Erythroblast (primary cell): ENCODE results near the gene SESTD1.

Source experiments
- GATA1 ChIP-seq: IDR thresholded peaks from 2 replicates; pipeline ENCODE4 v1.6.1; 2011; ENCODE audit warnings: low read depth, mild to moderate bottlenecking, control low read depth, low read length, moderate library complexity
- POLR2A ChIP-seq: IDR thresholded peaks from 2 replicates; pipeline ENCODE4 v1.6.1; 2011; ENCODE audit warnings: mild to moderate bottlenecking, low read length

GRCh38 chr2:179059026-179059700 lies 205.5 kb downstream of the SESTD1 start:
- TF ChIP-seq POLR2A (no peak), GATA1 (no peak)
